K562 (cell line): ENCODE results near the gene ZNF593OS.
A peak's percentile ranks its signal among the peaks of the same experiment; 100 is the strongest.

Experiments used
- FOXK2 ChIP-seq, 2 experiments: fragments of 450-650 bp; IDR thresholded peaks in 1 of 2; conservative IDR thresholded peaks in 1 of 2; 2 replicates each; pipeline ENCODE4 v1.6.1; 2016; ENCODE audit warnings: low read depth in 2 of 2, mild to moderate bottlenecking in 1 of 2
- JUNB ChIP-seq: fragments of 450-650 bp; formaldehyde crosslinking; conservative IDR thresholded peaks from 2 replicates; pipeline ENCODE4 v1.4.0; 2020; ENCODE audit warnings: mild to moderate bottlenecking
- MEIS2 ChIP-seq: fragments of 450-650 bp; IDR thresholded peaks from 2 replicates; pipeline ENCODE4 v1.6.1; 2014; ENCODE audit warnings: mild to moderate bottlenecking; ENCODE audit not compliant: partially characterized antibody
- NR3C1 ChIP-seq: sonication (generic); formaldehyde crosslinking; IDR thresholded peaks from 2 replicates; pipeline ENCODE4 v1.8.1; 2022; ENCODE audit warnings: missing genetic modification reagents
- POLR2A ChIP-seq: fragments of 450-650 bp; conservative IDR thresholded peaks from 2 replicates; pipeline ENCODE4 v1.6.1; 2016
- RAD21 ChIP-seq, 2 experiments: fragments of 250-450 bp in 1 of 2; fragments of 450-650 bp in 1 of 2; sonication (Bioruptor Pico) in 1 of 2; formaldehyde crosslinking in 1 of 2; IDR thresholded peaks in 1 of 2; conservative IDR thresholded peaks in 1 of 2; 2 replicates each; pipeline versions ENCODE4 v1.4.0 to v1.8.0; 2020 to 2022; ENCODE audit warnings: mild to moderate bottlenecking in 2 of 2, moderate library complexity in 1 of 2
- SMARCA5 ChIP-seq: fragments of 450-650 bp; IDR thresholded peaks from 2 replicates; pipeline ENCODE4 v1.6.1; 2016
- ZNF407 ChIP-seq: fragments of 450-650 bp; IDR thresholded peaks from 2 replicates; pipeline ENCODE4 v1.6.1; 2016; ENCODE audit warnings: low read depth
- TF ChIP-seq, protein P1 (sequence below): sonication (generic); formaldehyde crosslinking; IDR thresholded peaks from 2 replicates; pipeline ENCODE4 v1.8.1; 2023; ENCODE audit warnings: mild to moderate bottlenecking, missing genetic modification reagents

- TF ChIP-seq ZNF407 (peak; percentile 32; the same call in 1 of the 2 replicates), MEIS2 (peak; percentile 99), FOXK2 (conservative IDR thresholded peaks at IDR 0.05 in 1 of 2, IDR thresholded peaks at IDR 0.05 in 1 of 2; ENCODE audit: low read depth in 2 of 2) (peak; percentile 94 to 95), SMARCA5 (no peak), NR3C1 (CRISPR knock-in tag) (no peak), RAD21 (CRISPR knock-in tag; conservative IDR thresholded peaks at IDR 0.05 in 1 of 2, IDR thresholded peaks at IDR 0.05 in 1 of 2) (peak in 1 of 2 experiments; percentile 7; a peak in 2 of 4 replicates), JUNB (no peak), POLR2A (peak; percentile 83)
- TF ChIP-seq, protein P1, sequence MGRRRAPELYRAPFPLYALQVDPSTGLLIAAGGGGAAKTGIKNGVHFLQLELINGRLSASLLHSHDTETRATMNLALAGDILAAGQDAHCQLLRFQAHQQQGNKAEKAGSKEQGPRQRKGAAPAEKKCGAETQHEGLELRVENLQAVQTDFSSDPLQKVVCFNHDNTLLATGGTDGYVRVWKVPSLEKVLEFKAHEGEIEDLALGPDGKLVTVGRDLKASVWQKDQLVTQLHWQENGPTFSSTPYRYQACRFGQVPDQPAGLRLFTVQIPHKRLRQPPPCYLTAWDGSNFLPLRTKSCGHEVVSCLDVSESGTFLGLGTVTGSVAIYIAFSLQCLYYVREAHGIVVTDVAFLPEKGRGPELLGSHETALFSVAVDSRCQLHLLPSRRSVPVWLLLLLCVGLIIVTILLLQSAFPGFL (CRISPR knock-in tag), result no peak
Observed at GRCh38 chr1:26126321-26127084, 45.1 kb downstream of the ZNF593OS start.
